ENCODE data around the gene ZNF521. TPM values are rescaled to one million over a fixed set of nuclear protein-coding genes. Genes with fewer than 3 reads are reported as not detected.

The ZNF521 gene
- total RNA-seq, 2 donors from 2014 or later: 12.7 to 41.5 TPM

DNA sequence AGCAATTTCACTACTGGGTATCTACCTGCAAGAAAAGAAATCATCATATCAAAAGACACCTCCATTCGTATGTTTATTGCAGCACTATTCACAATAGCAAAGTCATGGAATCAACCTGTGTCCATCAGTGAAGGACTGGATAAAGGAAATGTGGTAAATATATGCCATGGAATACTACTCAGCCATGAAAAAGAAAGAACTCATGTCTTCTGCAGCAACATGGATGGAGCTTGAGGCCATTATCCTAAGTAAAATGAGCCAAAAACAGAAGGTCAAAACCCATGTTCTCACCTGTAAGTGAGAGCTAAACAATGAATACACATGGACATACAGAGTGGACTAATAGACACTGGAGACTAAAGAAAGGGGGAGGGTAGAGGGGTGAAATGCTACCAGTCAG lies 322.2 kb downstream of the ZNF521 start:
- H3K27me3 ChIP-seq (replicated peaks; ENCODE audit: insufficient read depth): no peaks in the 10 kb centered on the region
- 92% methylated on average over 1 of the region's 1 CpG for WGBS
- no peak overlapping the region for H3K4me3 ChIP-seq
- no peaks in the 10 kb centered on the region for H3K9me3 ChIP-seq
- H3K36me3 ChIP-seq: no peaks in the 10 kb centered on the region
- no peaks in the 10 kb centered on the region for H3K4me1 ChIP-seq (replicated peaks)
- no peak for DNase-seq (ENCODE audit: low spot score)
- H3K27ac ChIP-seq: no peak overlapping the region
- TF ChIP-seq, protein P1, sequence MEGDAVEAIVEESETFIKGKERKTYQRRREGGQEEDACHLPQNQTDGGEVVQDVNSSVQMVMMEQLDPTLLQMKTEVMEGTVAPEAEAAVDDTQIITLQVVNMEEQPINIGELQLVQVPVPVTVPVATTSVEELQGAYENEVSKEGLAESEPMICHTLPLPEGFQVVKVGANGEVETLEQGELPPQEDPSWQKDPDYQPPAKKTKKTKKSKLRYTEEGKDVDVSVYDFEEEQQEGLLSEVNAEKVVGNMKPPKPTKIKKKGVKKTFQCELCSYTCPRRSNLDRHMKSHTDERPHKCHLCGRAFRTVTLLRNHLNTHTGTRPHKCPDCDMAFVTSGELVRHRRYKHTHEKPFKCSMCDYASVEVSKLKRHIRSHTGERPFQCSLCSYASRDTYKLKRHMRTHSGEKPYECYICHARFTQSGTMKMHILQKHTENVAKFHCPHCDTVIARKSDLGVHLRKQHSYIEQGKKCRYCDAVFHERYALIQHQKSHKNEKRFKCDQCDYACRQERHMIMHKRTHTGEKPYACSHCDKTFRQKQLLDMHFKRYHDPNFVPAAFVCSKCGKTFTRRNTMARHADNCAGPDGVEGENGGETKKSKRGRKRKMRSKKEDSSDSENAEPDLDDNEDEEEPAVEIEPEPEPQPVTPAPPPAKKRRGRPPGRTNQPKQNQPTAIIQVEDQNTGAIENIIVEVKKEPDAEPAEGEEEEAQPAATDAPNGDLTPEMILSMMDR (IDR thresholded peaks at IDR 0.05): no peak
- no peak for TF ChIP-seq POLR2A (IDR thresholded peaks at IDR 0.05)
- TF ChIP-seq POLR2AphosphoS5 (IDR thresholded peaks at IDR 0.05): no peak
- intact Hi-C loops (cut with DNase I): no loop called here

DNA sequence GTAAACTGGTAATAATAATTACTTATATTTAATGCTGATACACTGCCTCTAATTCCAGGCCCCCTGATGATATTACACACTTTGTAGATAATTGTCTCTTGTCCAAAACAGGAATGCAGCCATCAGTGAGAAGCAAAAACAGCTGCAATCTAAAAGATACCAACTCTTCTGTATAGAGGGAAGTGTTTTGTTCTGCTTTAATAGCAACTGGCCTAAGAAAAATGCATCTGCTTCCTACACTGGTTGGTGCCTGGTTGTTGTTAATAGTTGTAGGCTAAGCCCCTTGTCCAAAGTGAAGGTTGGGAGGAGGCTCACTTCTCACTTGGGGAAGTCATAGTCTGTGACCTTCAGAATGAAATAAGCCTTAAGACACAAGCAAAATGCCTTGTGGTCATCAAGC lies 332.0 kb downstream of the ZNF521 start:
- no peak overlapping the region for H3K27ac ChIP-seq
- TF ChIP-seq POLR2AphosphoS5 (IDR thresholded peaks at IDR 0.05) (no peak), POLR2A (IDR thresholded peaks at IDR 0.05) (no peak)
- TF ChIP-seq, protein P1 (IDR thresholded peaks at IDR 0.05): no peak
- intact Hi-C loops (cut with DNase I): no loop called here
- DNase-seq (ENCODE audit: low spot score): no peak
- H3K36me3 ChIP-seq: no peaks in the 10 kb centered on the region
- H3K9me3 ChIP-seq: no peaks in the 10 kb centered on the region
- no peak overlapping the region for H3K4me3 ChIP-seq
- no peaks in the 10 kb centered on the region for H3K4me1 ChIP-seq (replicated peaks)
- H3K27me3 ChIP-seq (replicated peaks; ENCODE audit: insufficient read depth): no peaks in the 10 kb centered on the region

DNA sequence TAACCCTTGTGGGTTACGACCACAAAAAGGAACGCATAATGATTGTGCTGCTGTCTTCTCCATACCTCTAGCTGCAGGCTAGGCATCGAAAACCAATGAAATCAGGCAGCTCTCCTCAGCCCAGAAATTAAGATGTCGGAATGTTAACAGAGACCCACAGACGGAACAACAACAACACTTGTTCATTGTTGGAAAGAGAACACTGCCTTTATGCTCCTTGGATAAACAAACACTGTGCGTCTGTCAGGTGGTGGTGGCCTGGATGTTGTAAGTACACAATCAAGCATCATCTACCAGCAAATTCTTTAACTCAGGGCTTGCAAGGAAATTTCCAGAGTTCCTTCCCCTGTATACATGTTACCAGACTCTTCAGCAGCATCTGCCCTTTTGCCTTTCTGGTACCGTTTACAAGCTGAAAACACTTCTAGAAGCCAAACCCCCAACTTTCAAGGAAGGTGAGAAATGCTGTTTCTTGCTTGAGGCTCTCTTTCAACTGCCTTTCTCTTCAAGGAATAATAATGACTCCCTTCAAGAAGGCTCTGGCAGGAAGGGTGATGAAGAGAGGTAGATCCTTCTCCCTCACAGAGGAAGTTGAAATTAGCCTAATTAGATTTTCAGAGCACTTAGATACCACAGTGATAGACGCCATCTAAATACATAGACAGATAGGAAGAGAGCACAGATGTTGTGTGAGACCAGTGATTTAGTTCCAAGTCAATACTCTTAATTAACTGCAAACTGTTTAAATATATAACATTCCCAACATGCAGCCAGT lies 332.7 kb downstream of the ZNF521 start:
- H3K4me3 ChIP-seq: no peak overlapping the region
- no peaks in the 10 kb centered on the region for H3K27me3 ChIP-seq (replicated peaks; ENCODE audit: insufficient read depth)
- DNase-seq (ENCODE audit: low spot score): no peak
- no peaks in the 10 kb centered on the region for H3K36me3 ChIP-seq
- WGBS: 67% methylated on average over 8 of the region's 8 CpGs
- no peak for TF ChIP-seq POLR2A (IDR thresholded peaks at IDR 0.05)
- TF ChIP-seq, protein P1 (IDR thresholded peaks at IDR 0.05): no peak
- no peak for TF ChIP-seq POLR2AphosphoS5 (IDR thresholded peaks at IDR 0.05)
- H3K27ac ChIP-seq: no peak overlapping the region
- intact Hi-C loops (cut with DNase I): no loop called here
- no peaks in the 10 kb centered on the region for H3K9me3 ChIP-seq
- H3K4me1 ChIP-seq (replicated peaks): no peaks in the 10 kb centered on the region

DNA sequence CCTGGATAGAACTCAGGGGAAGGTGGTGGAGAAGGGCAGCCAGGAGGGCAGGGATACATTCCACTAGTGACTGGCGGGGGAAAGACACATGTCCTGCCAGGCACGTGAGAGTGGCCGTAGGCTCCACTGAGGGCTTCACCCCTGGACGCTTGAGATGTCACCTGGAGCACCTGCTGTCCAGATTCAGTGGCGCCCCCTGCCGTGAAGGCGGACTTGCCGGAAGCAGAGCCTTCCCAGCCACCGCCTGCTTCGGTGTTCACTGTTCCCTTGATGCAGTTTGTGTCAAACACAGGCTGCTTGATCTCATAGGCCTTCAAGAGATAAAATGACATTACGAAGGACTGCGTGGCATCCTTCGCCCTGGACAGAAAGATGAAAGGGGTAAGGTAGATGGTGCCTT lies 335.3 kb downstream of the ZNF521 start:
- WGBS: 90% methylated on average over 13 of the region's 13 CpGs
- DNase-seq (ENCODE audit: low spot score): no peak
- Histone ChIP-seq H3K9me3 (no peaks in the 10 kb centered on the region), H3K27ac (no peak overlapping the region), H3K27me3 (replicated peaks; ENCODE audit: insufficient read depth) (no peaks in the 10 kb centered on the region), H3K4me1 (replicated peaks) (no peaks in the 10 kb centered on the region), H3K36me3 (no peaks in the 10 kb centered on the region), H3K4me3 (no peak overlapping the region)
- no peak for TF ChIP-seq POLR2AphosphoS5 (IDR thresholded peaks at IDR 0.05)
- TF ChIP-seq, protein P1 (IDR thresholded peaks at IDR 0.05): no peak
- TF ChIP-seq POLR2A (IDR thresholded peaks at IDR 0.05): no peak
- intact Hi-C loops (cut with DNase I): no loop called here

DNA sequence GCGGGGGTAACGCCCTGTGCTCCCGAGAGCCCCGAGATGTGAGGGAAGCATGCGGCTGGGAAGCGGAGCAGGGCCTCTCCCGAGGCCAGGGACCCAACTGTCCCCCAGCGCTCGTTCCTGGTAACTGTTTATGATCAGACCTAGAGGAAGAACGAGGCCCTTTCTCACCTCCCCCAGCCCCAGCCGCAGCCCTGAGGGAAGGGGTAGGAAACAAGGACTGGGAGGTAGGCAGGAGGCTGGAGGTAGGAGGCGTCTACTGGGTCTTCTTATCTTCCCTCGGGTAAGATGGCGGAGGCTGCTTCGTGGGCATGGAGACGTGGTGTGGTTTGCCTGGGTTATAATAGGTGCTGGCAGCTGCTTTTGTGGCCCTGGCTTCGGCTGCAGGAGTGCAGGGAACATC lies 335.8 kb downstream of the ZNF521 start:
- H3K36me3 ChIP-seq: no peaks in the 10 kb centered on the region
- no peak overlapping the region for H3K4me3 ChIP-seq
- TF ChIP-seq, protein P1 (IDR thresholded peaks at IDR 0.05): no peak
- no peak for TF ChIP-seq POLR2AphosphoS5 (IDR thresholded peaks at IDR 0.05)
- H3K27ac ChIP-seq: no peak overlapping the region
- no peaks in the 10 kb centered on the region for H3K4me1 ChIP-seq (replicated peaks)
- DNase-seq (ENCODE audit: low spot score): no peak
- intact Hi-C loops (cut with DNase I): no loop called here
- no peaks in the 10 kb centered on the region for H3K27me3 ChIP-seq (replicated peaks; ENCODE audit: insufficient read depth)
- H3K9me3 ChIP-seq: no peaks in the 10 kb centered on the region
- WGBS: 95% methylated on average over 17 of the region's 17 CpGs
